HepG2 (cell line): ENCODE data around the gene URGCP. TPM values are rescaled to one million over a fixed set of nuclear protein-coding genes. Genes with fewer than 3 reads are reported as not detected.
A peak's percentile ranks its signal among the peaks of the same experiment; 100 is the strongest.

Experiments
- ATF6 ChIP-seq: sonication (generic); formaldehyde crosslinking; conservative IDR thresholded peaks from 2 replicates; pipeline ENCODE4 v1.4.0; 2020; ENCODE audit warnings: missing genetic modification reagents
- EED ChIP-seq: sonication (generic); formaldehyde crosslinking; IDR thresholded peaks from 2 replicates; pipeline ENCODE4 v1.5.0; 2020; ENCODE audit warnings: mild to moderate bottlenecking, missing genetic modification reagents
- GATA4 ChIP-seq: sonication (generic); IDR thresholded peaks from 2 replicates; pipeline ENCODE4 v1.6.1; 2016; ENCODE audit warnings: antibody characterized with exemption, low read depth, borderline replicate concordance
- HIC2 ChIP-seq: sonication (generic); formaldehyde crosslinking; IDR thresholded peaks from 2 replicates; pipeline ENCODE4 v1.9.0; 2022; ENCODE audit warnings: low read depth, missing genetic modification reagents
- IKZF1 ChIP-seq: fragments of 450-650 bp; IDR thresholded peaks from 2 replicates; pipeline ENCODE4 v1.7.1; 2016
- KAT2B ChIP-seq: fragments of 150-350 bp; IDR thresholded peaks from 2 replicates; pipeline ENCODE4 v1.6.1; 2014; ENCODE audit warnings: low read depth, low read length, borderline replicate concordance
- MAFG ChIP-seq: sonication (generic); formaldehyde crosslinking; IDR thresholded peaks from 2 replicates; pipeline ENCODE4 v1.5.1; 2020; ENCODE audit warnings: mild to moderate bottlenecking, missing genetic modification reagents
- MAZ ChIP-seq, 2 experiments: sonication (generic) in 1 of 2; formaldehyde crosslinking in 1 of 2; IDR thresholded peaks; 2 replicates each; pipeline versions ENCODE4 v1.5.0 to v1.6.1; 2012 to 2020; ENCODE audit warnings: low read depth in 2 of 2, mild to moderate bottlenecking in 2 of 2, borderline replicate concordance in 1 of 2, improper control_type of control experiment in 1 of 2, low read length in 1 of 2, missing genetic modification reagents in 1 of 2, moderate library complexity in 1 of 2
- NCOA5 ChIP-seq: sonication (generic); formaldehyde crosslinking; IDR thresholded peaks from 2 replicates; pipeline ENCODE4 v1.4.0; 2020; ENCODE audit warnings: missing genetic modification reagents
- REXO4 ChIP-seq: sonication (generic); formaldehyde crosslinking; IDR thresholded peaks from 2 replicates; pipeline ENCODE4 v1.8.0; 2022; ENCODE audit warnings: missing genetic modification reagents, mild to moderate bottlenecking, borderline replicate concordance
- ZBTB10 ChIP-seq: sonication (generic); formaldehyde crosslinking; IDR thresholded peaks from 2 replicates; pipeline ENCODE4 v1.4.0; 2020; ENCODE audit warnings: missing genetic modification reagents, borderline replicate concordance
- ZFP91 ChIP-seq: sonication (generic); formaldehyde crosslinking; IDR thresholded peaks from 2 replicates; pipeline ENCODE4 v1.9.0; 2022; ENCODE audit warnings: missing genetic modification reagents, mild to moderate bottlenecking, borderline replicate concordance
- ZNF281 ChIP-seq: sonication (generic); formaldehyde crosslinking; IDR thresholded peaks from 2 replicates; pipeline ENCODE4 v1.4.0; 2020; ENCODE audit warnings: missing genetic modification reagents, borderline replicate concordance
- ZNF292 ChIP-seq: sonication (generic); formaldehyde crosslinking; IDR thresholded peaks from 2 replicates; pipeline ENCODE4 v1.8.1; 2022; ENCODE audit warnings: mild to moderate bottlenecking, low read depth, missing genetic modification reagents, borderline replicate concordance
- ZNF446 ChIP-seq: sonication (generic); formaldehyde crosslinking; IDR thresholded peaks from 2 replicates; pipeline ENCODE4 v1.5.0; 2020; ENCODE audit warnings: mild to moderate bottlenecking, missing genetic modification reagents
- ZNF558 ChIP-seq: sonication (generic); formaldehyde crosslinking; IDR thresholded peaks from 2 replicates; pipeline ENCODE4 v1.9.0; 2022; ENCODE audit warnings: mild to moderate bottlenecking, missing genetic modification reagents, borderline replicate concordance
- ZNF564 ChIP-seq: sonication (generic); formaldehyde crosslinking; IDR thresholded peaks from 2 replicates; pipeline ENCODE4 v1.8.1; 2023; ENCODE audit warnings: mild to moderate bottlenecking, missing genetic modification reagents
- ZSCAN29 ChIP-seq: sonication (generic); formaldehyde crosslinking; conservative IDR thresholded peaks from 2 replicates; pipeline ENCODE4 v1.4.0; 2020; ENCODE audit warnings: mild to moderate bottlenecking, missing genetic modification reagents
- polyA plus RNA-seq, 8 experiments: library from polyadenylated mRNA; depleted of rRNA in 3 of 8; stranded (reverse) in 7 of 8; unstranded in 1 of 8; fragments of >200 nt; fragmentation: Illumina TruSeq in 4 of 8; extraction: Trizol in 4 of 8; gene quantifications; 2 replicates each; pipeline versions ENCODE4 v1.2.1 to v1.2.3, GENCODE V29; 2011 to 2016; ENCODE audit warnings: low read depth in 4 of 8, missing spikeins in 1 of 8, mixed read lengths in 1 of 8; ENCODE audit not compliant: insufficient read depth in 1 of 8
- total RNA-seq, 5 experiments: library from RNA; depleted of rRNA; stranded (reverse); fragments of >200 nt; fragmentation: Illumina TruSeq; extraction: Trizol; gene quantifications; 2 replicates each; pipeline ENCODE4 v1.2.3, GENCODE V29; 2016; ENCODE audit warnings: low read depth in 1 of 5

URGCP gene
- total and polyA plus RNA-seq, 2 of the 13 experiments (the other 11 are each of a cell fraction or from before 2014, with no cell fraction given): 22.3 to 25.8 TPM

- TF ChIP-seq HIC2 (CRISPR knock-in tag): no peak
- no peak for TF ChIP-seq ZNF292 (CRISPR knock-in tag)
- no peak for TF ChIP-seq IKZF1
- no peak for TF ChIP-seq ZNF446 (CRISPR knock-in tag)
- TF ChIP-seq MAFG (CRISPR knock-in tag): no peak
- no peak for TF ChIP-seq ZNF558
- no peak for TF ChIP-seq ZNF281
- TF ChIP-seq KAT2B: peak; percentile 89
- no peak for TF ChIP-seq GATA4
- 0 out of 2 replicates have a peak, but pooled peaks have one; percentile 42 for TF ChIP-seq ZNF564 (CRISPR knock-in tag)
- TF ChIP-seq MAZ (IDR thresholded peaks at IDR 0.05; ENCODE audit: borderline replicate concordance, low read depth, low read length): no peak
- TF ChIP-seq MAZ (CRISPR knock-in tag; IDR thresholded peaks at IDR 0.05; ENCODE audit: low read depth): peak; percentile 28; the same call in 1 of the 2 replicates
- no peak for TF ChIP-seq ZFP91 (CRISPR knock-in tag)
- 0 out of 2 replicates have a peak, but pooled peaks have one; percentile 30 for TF ChIP-seq EED (CRISPR knock-in tag)
- TF ChIP-seq REXO4: no peak
- no peak for TF ChIP-seq NCOA5
- no peak for TF ChIP-seq ATF6 (CRISPR knock-in tag)
- no peak for TF ChIP-seq ZBTB10 (CRISPR knock-in tag)
- peak; percentile 46; the same call in 1 of the 2 replicates for TF ChIP-seq ZSCAN29 (CRISPR knock-in tag)
These were observed 68.2 kb downstream of the URGCP start (continued) for GRCh38 chr7:43838201-43838658.
